NCI-H146 treated with DMSO at 0.1 percent for 48 hours (cell line): ENCODE data around the gene RNF32.
"Not testable (repeated sequence)": the region's sequence is repeated elsewhere in the genome, so short reads cannot be mapped to it uniquely, and the experiment has no call there.

Experiments
- DNase-seq: peaks from one replicate; lab custom pipeline; 2025; ENCODE audit not compliant: unreplicated experiment; lab: John Stamatoyannopoulos, UW

The RNF32 gene

DNA sequence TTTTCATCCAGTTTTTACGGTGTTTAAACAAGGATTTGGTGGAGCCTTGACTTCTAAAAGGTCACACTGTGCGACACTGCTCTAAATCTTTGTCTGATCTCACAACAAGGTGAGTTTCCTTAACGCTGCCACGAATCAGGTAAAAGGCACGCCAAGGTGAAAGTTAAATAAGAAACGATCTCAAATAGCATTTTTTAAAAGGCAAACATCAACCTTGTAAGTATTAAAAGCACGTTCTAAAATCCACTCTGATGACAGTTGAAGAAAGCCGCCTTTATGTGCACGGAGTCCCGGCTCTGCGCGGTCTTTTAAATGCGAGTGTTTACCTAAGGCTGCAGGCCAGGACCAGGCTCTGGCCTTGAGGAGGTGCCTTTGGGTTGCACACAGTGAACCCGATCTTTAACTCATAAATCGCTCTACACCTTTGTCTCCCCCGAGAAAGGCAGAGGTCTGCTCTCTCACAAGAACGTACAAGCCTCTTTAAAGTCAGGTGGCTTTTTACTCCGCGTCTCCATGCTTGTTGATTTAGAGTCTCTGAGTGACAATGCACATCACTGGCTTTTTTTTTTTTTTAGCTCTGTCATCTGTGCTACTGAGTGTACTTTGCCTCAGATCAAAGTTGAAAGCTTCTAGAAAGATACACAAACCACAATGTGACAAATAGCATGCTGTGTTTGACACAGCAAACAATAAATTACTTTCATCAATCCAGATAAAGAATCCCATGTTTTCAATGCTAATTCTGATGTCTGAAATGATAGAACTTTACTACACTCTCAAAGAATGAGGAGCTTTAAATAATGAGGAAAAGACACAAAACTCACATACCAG, 25.9 kb upstream of the RNF32 start:
- peak; percentile 17 for DNase-seq

DNA sequence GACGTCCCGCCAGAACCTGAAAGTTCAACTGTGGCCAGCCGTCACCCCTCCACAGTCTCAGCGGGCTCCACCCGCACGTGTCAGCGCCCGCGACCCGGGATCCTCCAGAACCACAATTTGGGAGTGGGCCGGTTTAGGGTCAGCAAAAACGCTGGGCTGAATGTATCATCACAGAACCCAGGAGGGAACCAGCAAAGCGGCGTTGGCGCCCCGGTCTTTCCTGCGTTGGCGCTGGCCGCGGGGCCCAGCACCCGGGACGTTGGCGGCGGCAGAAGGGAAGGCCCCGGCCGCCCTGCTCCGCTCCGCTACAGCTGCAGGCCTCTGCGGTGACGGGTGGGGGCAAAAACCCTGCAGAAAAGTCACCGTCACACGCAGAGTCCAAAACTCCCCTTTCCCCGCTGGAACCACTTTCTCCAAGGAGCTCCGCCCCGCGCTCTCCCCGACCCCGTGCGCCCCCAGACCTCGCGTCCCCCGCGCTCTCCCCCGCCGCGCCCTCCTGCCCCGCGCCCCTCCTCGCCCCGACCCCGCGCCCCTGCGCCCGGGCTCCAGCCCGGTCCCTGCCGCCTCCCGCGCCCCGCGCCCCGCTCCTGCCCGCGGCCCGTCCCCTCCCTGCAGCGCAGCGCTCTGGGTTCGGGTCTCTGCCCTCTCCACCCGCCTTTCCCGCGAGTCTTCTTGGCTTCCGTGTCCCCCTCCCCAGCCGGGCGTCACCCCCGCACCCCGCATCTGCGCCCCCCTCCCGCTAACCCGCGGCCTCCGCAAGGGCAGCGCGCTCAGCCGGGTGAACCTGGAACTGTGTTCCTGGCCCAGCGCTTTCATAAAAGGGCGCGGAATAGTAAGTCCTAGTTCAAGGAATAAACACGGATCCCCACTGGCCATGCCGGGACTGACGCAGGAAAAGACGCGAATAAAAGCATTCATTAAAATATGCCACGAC, 24.0 kb upstream of the RNF32 start:
- DNase-seq: no peak

DNA sequence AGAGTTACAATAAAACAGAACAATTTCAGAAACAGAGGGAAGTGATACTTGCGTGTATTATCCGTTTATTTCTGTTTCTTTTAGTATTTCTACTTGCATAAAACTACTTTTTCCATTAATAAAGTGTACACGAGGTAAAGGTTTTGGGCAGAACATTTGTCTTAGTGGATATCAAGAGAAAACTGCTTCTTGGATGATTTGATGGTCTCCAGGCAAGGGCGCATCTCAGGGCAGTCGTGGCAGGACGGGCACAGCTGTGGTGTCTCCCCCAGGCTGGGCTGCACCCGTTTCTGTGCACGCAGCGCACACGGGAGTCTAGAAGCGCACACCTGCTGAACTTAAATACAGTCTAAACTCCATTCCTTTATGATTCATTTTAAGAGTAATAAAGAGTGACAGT, 23.4 kb upstream of the RNF32 start:
- no peak for DNase-seq

DNA sequence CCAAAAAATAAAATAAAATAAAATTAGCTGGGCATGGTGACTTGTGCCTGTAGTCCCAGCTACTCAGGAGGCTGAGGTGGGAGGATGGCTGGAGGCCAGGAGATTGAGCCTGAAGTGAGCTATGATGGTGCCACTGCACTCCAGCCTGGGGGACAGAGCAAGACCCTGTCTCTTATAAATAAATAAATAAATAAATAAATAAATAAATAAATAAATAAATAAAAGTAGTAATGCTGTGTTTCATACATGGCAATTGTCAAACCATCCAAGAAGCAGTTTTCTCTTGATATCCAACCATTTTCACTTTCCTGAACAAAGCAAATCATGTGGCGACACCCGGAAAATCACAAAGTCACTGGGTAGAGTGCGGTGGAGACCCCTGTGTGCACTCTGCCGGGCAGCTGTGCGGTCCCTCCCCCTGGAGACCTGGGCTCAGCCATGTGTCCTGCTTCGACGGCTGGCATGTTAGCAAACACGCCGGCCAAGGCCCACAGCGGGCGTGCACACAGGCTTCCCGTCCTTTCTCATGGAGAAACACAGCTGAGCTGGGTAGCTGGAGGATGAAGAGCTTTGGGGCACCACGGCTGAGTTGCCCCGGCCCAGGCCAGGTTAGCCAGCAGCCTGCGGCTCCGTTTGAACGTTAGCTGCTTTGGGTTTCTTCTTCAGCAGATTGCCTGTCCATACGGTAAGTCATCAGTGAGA, 22.3 kb upstream of the RNF32 start:
- DNase-seq: no peak

DNA sequence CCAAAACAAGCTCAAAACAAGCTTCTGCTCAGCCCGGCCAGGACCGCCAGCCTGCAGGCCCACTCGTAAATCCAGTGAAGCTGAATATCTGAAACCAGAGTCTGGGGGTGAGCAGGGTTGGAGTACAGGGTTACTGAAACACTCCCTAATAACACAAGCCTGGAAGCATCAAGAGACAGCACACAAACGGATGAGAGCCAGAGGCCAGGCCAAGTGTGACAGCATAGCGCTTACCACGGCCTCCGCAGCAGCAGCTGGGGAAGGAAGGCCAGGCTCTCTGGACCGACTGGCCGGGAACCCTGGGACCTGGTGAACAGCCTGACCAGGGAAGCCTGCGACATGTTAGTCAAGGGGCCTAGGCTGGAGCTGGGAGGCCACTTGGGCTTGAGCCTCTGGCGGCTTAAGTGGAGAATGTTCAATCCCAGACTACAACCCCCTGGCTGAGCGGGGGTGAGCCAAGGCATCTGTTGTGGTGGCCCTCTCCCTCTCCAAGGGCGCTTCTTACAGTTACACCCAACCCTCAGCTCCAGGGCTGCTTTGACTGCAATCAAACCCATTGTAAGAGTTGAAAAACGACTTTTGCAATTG, 21.7 kb upstream of the RNF32 start:
- DNase-seq: no peak

DNA sequence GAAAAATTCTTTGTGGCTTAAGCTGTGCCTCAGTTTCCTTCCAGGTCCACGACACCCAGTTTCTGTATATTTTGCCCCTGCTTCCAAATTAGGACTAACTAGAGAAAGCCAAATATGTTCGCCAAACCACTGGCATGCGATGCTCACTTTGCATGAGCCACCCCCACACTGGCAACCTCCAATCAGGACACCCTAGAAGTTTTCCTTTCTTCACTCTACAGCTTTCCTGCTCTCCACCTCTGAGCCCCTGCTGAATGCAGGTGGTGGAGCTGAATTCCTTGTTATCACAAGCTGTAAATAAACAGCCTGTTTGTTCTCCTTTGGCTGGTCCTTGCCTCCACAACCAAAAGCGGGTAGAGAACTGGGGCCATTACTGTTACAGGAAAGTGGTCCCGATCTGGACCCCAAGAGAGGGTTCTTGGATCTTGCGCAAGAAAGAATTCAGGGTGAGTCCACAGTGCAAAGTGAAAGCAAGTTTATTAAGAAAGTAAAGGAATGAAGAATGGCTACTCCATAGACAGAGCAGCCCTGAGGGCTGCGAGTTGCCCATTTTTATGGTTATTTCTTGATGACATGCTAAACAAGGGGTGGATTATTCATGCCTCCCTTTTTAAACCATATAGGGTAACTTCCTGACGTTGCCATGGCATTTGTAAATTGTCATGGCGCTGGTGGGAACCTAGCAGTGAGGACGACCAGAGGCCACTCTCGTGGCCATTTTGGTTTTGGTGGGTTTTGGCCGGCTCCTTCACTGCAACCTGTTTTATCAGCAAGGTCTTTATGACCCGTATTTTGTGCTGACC, 20.9 kb upstream of the RNF32 start:
- not testable (repeated sequence) for DNase-seq

DNA sequence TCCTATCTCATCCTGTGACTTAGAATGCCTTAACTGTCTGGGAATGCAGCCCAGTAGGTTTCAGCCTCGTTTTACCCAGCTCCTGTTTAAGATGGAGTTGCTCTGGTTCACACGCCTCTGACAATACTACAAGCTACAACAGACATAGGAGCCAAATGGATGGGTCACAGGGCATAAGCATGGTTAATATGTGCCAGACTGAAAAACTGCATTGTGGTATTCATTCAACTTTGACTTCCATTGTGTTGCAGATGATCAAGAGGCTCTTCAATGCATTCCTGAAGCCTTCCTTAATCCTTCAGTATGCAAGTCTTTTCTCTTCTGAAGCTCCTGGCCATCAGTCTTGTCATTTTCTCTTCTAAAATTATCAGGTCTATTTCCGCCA, 20.3 kb upstream of the RNF32 start:
- DNase-seq: no peak

DNA sequence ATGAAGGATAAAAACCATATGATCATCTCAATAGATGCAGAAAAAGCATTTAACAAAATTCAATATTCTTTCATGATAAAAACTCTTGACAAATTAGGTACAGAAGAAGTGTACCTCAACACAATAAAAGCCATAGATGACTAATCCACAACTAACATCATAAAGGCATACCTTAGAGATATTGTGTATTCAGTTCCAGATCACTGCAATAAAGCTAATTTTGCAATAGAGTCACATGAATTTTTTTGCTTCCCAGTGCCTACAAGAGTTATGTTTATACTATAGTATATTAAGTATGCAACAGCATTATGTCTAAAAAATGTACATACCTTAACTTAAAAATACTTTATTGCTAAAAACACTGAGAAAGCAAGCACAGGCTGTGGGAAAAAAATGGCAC, 18.9 kb upstream of the RNF32 start:
- no peak for DNase-seq

DNA sequence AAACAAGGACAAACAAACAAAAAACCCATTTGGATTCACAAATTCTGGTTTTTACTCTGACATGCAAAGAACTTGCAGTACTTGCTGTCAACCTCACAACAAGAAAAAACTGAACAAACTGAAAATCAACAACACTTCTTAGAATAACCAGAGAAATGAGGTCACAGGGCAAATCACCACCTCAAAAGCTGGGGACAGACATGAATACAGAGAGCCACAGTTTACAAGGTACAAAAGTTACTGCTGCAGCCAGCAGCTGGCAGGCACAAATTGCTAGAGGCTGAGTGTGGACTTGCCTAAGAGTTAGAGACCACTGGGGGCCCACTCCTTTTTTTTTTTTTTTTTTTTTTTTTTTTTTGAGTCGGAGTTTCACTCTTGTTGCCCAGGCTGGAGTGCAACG, 15.0 kb upstream of the RNF32 start:
- no peak for DNase-seq

DNA sequence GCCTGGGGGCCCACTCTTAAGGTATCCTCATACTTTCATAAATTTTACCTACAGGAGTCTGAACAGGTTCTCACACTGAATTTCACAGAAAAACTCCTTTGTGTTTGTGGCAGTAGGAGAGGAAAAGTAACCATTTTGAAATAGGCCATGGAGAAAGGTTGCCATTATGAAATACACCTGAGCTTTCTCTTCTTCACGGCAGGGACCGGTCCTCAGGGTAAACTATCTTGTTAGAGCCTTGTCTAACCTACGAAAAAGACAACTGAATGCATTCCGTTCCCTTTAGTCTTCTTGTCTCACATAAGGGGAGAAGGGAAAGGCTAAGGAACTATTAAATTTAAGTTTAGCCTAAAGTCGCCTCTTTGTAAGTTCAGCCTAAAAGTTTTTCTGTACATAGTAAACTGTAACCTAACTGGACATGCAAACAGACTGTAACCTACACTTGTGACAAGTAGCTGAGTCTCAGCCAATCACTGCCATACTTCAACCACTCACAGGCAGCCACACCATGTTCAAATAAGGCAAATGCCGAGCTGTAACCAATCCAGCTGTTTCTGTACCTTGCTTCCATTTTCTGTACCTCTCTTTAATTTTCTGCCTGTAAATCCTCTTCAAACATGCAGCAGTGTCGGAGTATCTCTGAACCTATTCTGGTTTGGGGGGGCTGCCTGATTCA, 14.2 kb upstream of the RNF32 start:
- no peak for DNase-seq

DNA sequence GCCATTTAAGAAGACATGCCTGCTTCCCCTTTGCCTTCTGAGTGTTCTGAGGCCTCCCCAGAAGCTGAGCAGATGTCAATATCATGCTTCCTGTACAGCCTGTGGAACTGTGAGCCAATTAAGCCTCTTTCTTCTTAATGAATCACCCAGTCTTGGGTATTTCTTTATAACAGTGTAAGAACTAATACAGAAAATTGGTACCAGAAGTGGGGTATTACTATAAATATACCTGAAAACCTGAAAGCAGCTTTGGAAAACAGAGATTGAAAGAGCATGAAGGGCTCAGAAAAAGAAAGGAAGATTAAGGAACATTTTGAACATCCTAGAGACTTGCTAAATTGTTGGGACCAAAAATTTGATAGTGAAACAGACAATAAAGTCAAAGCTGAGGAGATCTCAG, 12.0 kb upstream of the RNF32 start:
- DNase-seq: no peak

DNA sequence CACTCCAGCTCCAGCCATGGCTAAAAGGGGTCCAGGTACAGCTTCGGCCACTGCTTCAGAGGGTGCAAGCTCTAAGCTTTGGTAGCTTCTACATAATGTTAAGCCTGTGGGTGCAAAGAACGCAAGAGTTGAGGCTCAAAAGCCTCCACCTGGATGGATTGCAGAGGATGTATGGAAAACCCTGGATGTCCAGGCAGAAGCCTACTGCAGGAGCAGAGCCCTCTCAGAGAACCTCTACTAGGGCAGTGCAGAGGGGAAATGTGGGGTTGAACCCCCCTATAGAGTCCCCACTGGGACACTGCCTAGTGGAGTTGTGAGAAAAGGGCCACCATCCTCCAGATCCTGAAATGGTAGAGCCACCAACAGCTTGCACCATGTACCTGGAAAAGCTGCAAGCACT, 10.7 kb upstream of the RNF32 start:
- no peak for DNase-seq

DNA sequence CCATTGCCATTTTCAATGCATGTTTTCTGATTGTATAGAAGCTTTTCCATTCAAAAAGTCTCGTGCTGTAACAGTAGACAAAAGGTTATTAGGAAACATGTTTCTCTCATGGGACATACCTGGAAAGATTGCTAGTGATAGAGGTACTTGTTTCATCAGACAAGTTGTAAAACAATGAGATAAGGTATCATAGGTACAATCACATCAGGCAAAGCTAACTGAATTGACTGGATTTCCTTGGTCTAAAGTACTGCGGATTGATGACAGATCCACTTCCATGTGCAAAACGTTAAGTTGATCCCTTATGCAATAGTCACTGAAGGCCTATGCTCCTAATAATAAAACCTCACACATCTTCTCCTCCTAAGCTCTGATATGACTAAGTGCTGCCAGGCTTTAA, 6.5 kb upstream of the RNF32 start:
- no peak for DNase-seq

DNA sequence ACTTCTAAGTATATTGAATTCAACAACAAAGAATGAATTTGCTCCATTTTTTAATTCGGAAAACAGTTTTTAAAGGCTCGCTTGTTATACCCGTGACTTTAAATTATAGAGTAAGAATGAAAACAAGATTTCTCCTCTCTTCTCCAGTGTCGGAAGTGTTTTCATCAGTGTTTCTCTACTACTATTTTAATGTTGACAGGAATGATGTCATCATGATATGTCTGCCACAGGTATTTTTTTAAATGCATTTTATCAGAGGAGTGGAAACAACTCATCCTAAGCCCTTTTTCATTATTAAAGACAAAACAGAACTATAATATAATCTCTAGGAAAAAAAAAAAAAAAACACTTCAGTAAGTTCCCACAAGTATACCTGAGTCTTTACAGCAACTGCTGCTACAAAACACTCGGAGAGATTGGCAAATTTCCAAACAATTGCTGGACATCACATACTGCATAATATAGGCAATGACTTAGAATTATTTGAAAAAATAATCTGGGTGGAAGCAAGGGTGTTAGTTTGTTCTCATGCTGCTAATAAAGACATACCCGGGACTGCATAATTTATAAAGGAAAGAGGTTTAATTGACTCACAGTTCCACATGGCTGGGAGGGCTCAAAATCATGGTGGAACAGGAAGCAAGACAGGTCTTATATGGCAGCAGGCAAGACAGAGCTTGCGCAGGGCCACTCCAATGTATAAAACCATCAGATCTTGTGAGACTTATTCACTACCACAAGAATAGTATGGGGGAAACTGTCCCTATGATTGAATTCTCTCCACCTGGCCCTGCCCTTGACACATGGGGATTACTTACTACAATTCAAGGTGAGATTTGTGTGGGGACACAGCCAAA, 4.8 kb upstream of the RNF32 start:
- DNase-seq: no peak

DNA sequence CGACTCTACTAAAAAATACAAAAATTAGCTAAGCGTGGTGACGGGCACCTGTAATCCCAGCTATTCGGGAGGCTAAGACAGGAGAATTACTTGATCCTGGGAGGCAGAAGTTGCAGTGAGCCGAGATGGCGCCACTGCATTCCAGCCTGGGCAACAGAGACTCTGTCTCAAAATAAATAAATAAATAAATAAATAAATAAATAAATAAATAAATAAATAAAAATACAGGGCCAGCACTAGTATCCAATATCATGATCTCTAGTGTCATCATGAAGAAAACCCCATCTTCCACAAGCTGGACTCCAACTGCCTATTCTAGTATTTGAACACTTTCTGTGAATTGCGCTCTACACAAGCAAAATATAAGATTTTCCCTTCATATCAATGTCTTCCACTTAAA, 3.5 kb upstream of the RNF32 start:
- DNase-seq: not testable (repeated sequence)

DNA sequence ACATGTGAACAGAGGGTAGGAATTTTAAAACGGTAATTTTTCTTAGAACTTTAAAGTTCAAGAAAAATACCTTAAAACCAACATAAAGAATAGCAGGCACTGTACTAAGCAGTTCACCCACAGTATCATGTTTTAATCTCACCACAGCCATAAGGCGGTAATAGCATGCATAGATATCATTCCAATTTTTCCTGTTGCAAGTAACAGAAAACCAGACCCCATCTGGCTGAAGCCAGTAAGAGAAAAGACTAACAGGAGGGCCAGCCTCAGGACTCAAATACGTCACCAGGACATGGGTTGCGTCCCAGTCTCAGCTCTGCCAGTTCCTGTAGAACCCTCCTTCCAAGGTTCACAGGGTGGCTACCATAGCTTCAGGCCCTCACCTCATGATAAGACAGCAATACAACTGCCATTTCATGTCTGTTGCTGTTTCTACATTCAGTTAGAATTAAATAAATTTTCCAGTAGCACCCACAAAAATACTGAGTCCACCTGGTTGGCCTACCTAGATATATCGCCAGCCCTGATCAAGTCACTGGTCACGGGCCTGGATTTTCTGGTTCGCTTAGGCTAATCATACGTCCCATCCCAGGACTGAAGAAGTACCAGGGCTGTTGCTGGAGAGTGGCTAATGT, 2.0 kb upstream of the RNF32 start:
- no peak for DNase-seq

DNA sequence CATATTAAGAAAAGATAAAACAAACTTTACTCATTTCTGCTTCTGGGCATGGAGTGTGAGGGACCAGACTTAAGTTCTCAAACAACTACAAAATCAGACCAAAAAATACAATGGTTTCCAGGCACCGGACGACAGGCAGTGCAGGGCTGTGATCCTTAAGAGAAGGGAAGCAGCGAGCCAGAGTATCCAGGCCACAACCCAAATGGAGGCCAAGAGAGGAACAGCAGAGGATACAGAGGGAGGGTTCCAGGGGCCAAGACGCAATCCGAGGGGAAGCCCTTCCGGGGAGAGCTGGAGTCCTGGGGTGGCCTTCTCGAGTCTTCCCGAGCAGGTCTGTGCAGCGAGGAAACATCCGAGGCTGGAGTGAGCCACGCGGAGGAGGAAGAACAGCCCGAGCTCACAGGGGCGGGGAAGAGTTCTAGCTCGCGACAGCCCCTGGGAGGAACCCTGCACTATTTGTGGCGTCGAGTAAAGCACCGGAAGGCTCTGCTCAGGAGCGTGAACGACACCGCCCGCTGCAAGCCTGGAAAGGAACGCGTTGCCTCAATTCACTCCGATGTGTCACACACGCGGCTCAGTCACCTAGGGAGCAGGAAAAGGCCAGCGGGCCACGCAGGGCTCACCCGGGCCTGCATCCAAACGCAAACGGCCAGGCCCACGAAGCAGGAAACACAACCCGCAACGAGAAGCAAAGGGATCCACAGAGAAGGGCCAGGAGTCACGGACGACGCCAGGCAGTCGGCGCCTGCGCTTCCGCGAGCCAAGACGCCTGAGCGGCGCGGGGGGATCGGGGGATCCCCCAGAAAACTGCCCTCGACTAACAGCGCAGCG, 933 bp upstream of the RNF32 start:
- DNase-seq: no peak
